ENCODE results near the gene LTB4R.
"Not testable (repeated sequence)": the region's sequence is repeated elsewhere in the genome, so short reads cannot be mapped to it uniquely, and the experiment has no call there.

The LTB4R gene

DNA sequence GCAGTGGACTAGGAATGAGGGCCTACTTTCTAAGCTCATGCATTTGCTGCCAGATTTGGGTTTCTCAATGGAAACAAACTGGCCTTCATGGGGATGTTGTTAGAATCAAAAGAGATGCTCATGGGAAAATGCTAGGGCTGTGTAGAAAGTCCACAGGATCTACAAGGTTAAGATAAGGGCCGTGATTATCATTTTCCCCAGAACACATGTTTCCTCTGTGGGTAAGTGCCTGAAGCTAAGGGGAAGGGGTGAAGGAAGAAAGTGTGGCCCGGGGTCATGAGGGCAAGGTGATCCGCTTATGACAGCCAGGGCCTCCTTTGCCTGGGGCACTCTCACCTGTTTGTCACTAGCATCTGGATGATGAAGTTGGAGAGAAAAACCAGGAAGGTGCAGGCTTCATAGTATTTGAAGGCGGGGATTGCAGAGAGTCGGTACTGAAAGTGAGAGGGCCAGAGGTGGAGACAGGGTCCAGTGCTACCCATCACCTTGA, 13.8 kb downstream of the LTB4R start:
- no peak for DNase-seq

DNA sequence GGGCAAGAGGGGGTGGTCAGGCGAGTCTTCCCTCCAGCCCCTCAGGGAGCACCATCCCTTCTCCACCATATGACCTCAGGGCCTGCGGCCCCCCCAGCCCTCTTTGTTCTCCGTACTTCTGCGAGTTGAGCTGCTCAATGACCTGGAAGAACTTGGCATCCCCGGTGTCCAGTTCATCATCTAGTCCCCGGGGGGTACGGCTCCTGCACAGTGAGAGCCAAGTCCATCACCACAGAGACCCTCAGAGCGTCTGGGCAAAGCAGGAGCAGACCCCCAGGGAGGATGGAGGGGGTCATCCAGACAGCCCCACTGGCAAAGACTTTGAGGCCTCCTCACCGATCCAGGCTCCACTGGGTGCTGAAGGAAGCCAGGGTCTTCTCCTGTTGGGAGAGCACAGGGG, 14.7 kb downstream of the LTB4R start:
- DNase-seq, result no peak

DNA sequence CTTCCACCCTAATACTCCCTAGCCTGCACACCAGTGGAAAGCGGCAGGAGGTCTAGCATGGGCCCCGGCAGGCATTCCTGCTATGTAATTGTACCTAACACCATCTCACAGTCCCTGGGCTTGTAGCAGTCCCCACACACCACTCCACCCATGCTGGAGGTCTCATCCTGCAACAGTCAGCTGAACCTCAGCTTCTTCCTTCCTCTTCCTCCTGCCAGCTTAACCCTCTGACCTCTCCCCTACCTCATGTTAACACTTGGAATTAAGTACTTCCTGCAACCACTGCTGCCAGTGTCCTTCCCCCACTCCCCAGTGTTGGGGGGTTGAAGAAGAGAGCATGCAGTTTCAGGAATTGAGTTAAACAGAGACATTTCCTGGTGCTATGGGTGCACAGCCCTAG, 16.0 kb downstream of the LTB4R start:
- no peak for DNase-seq

DNA sequence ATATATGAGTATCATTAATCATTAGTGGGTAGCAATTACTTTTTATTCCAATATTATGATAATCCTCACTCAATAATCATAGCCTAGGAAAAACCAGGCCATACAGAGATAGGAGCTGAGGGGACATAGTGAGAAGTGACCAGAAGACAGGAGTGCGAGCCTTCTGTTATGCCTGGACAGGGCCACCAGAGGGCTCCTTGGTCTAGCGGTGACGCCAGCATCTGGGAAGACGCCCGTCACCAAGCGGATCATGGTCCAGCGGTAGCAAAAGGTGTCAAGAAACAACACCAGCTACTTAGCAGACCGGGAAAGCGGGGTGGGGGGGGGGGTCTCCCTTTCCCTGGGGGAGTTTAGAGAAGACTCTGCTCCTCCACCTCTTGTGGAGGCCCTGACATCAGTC, 16.6 kb downstream of the LTB4R start:
- not testable (repeated sequence) for DNase-seq

DNA sequence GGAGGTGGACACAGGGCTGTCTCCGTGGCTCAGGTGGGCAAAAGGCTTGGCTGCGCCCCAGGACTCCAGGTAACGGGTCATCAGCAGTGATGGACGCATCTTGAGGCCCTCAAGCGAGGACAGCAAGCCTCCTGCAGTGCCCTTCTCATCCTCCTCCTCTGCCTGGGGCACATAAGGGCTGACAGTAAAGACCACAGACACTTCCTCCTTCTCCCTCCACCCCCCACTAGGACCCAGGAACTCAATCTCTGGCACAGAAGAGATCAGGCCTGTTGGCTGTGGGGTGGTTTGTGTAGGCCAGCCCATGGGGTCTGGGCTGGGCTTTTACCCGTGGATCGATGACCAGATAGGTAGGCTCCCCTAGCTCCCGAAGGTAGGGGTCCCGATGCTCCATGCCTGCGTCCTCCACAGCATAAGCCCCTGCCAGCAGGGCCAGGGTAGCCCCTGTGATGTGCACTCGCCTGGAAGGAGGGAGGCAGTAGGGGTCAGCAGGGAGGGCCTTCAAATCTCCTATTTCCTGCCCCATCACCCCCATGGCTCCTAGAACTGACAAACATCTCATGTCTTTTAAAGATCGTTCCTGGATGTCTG, 17.9 kb downstream of the LTB4R start:
- DNase-seq, result no peak

DNA sequence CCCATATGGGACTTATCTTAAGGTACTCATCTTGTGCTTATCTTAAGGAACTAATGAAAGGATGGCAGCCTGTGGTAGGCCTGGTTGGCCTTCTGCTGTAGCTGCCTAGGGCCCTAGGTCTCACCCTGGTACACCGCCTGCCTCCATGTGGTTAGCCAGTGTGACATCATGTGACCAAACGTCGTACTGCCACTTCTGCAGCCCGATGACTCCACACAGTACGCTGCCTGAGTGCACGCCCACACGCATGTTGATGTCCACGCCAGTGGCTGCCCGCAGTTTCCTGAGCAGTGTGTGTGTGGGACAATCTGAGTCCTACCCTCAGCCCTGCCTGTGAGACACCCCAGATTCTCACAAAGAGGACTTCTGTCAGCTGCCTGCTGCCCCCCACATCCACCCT, 18.4 kb downstream of the LTB4R start:
- DNase-seq, result no peak

DNA sequence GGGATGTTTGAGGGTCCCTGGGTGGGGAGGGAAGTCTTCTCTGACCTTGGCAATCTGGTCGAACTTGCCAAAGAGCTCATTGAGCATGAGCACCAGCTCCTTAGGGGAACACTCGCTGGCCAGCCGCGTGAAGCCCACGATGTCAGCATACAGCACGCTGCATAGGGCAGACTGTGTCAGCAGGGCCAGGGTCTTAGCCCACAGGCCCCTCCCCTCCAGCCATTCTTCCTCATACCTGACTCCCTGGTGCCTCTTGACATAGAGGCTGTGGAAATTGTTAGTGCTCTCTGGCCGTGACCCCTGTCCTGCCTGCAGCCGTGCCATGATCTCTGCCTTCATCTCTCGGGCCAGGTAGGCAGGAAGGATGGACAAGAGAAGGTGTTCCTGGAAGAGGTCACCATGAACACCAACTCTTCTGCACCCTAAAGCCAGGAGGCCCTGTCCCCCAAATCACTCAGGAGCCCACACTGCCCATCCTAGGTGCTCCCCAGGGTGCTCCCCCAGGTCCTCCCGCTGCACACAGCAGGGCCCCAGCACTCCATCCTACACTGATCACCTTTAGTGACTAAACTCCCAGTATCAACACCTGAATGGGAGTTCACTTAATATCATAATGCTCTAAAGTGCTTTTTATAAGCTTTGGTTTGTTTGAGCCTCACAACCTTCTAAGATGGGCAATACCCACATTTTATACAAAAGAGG, 19.8 kb downstream of the LTB4R start:
- DNase-seq, result no peak

DNA sequence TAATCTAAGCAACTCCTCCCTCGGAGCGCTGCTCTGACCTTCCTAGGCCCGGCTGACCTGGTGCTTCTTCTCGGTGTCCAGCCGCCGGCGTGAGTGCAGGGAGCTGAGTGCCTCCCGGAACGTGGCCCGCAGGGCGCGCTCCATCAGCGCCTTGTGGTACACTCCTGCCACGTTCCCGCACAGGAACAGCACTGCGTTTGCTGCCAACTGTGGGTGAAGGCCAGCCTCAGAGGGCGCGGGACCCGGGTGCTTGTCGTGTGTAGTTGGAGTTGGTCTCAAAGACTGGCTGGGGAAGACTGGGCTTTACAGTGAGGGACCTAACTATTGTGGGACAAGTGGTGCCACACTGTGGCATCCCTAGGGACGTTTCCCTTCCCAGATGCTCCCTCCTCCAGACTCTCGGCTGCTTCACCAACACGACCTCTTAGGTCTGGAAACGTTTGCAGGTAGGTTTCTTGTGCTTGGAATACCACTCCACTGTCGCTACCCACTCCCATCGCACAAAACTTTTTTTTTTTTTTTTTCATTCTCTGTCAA, 20.5 kb downstream of the LTB4R start:
- no peak for DNase-seq

DNA sequence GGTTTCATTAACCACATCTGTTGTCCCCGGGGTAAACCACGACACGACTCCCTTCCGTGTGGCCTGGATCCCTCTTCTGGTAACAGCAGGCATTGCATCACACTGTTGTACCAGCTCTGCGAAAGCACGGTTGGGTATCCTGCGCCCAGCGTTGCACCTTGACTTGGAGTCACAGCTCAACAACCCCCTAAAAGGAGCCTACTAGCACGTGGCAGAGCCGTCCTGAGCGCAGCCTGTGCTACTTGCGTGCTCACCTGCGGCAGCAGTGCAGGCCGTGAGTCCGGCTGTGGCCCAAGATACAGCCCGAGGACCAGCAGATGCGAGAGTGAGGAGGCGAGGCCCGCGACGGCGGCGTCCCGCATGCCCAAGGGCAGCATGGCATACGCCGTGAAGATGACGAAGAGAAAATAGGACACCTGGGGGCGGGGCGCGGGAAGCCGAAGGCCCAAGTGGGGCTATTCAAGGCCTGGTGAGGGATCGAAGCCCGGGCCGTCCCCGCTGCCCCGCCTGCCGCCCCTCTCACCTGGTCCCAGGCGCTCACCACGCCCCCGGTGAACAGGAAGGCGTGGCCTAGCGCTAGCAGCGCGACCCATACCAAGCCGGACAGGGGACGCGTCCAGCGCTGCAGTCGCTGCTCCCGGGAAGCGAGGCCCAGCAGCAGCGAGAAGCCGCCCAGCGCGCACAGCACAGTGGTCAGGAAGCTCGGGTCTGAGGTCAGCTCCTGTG, 21.1 kb downstream of the LTB4R start:
- DNase-seq, result peak; percentile 85

DNA sequence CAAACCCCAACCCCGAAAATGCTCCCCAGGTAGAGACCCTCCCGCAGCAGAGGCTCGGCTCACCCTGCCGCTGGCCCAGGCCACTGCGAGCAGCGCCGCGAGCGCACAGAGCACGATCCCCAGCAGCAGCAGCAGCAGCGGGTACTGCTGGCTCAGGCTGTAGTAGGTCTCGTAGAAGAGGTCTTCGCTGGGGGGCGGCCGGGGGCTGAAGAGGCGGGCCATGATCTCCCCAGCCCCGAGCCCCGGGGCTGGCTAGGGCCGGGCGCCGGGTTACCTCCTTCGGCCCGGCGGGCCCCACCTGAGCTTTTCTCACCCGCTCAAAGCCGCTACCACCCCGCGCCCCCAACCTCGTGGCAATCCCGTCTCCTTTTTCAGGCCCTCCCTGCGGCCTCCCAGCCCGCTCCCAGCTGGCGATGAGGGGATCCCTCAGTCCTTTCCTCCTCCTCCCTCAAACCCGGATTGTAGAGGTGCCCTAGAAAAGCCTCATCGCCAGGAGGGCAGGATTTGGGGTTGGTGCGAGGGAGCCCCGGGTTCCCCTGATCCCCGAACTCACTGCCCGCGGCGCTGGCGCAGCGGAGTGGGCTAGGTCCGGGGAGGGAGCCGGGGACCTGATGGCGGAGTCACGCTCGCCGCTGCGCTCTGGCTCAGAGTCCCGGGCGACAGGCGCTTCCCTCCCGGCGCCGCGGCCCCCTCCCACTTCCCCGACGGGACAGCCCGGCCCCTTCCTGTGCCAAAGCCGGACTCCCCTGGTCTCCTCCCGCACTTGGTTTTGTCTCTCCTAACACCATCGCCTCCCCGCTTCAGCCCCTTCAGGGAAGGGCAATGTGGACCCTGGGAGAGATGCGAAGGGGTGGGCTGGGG, 23.4 kb downstream of the LTB4R start, which contains the start of gene ADCY4:
Gene ADCY4 (minus strand): TSS at position 641 of the 861 bp plus-strand sequence. CDS start 419 bp downstream, at position 222.
- DNase-seq, result no peak

DNA sequence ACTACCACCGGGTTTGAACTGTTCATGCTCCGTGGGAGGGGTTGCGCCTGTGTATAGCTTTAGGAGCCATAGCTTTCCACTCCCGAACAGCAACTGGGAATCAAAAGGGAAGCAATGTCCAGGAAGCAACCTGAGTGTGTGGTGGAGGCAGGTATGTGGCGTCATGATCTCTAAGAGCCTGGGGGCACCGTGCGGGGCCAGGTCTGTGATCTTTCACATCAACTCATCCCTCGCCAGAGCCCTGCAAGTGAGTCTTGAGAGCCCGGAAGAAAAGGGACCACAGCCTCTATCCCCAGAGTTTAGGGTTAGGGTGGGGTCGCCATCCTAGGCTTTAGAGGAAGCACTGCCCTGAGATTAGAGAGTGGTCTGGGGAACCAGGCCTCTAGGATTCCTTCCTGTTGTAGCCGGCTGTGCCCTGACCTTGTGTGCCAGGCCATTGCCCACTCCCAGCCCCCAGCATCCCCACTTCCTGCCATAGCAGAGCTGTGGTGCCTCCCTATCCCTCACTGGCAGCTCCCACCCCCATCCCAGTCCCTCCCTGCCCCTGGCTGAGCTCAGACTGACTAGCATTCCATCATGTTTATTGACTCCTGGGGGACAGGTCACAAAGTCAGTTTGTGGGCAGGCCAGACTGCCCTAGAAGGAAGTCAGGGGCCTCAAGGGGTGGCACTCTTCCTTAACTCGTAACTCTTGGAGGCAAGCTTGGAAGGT, 24.3 kb downstream of the LTB4R start:
- no peak for DNase-seq

DNA sequence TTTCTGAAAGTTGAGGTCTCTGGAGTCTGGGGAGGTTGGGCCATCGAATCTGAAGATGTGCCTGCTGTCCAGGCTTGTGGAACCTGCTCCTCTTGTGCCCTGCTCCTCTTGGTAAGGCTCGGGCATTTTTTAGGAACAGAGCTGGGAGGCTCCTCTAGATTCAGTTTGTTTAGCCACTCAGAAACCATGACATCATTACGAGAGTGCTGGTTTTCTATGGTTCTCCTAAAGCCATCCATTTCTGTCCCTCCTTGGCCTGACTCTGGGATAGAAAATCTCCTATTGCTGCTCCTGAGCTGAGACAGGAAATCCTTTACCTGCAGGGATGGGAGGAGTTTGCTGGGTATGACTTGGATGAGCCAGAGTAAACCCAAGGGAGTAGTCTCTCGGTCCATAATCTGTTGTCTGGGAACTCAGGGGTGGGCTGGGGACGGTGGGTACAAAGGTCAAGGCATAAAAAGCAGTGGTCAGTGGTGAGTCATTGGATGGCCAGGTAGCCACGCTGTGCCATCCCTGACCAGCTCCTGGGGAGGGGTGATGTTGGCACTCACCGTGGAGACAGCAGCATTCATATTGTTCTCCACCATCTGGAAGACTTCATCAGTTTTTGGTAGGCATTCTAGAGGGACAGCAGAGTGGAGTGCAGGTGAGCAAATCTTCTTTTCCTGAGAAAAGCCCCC, 26.0 kb downstream of the LTB4R start:
- no peak for DNase-seq

DNA sequence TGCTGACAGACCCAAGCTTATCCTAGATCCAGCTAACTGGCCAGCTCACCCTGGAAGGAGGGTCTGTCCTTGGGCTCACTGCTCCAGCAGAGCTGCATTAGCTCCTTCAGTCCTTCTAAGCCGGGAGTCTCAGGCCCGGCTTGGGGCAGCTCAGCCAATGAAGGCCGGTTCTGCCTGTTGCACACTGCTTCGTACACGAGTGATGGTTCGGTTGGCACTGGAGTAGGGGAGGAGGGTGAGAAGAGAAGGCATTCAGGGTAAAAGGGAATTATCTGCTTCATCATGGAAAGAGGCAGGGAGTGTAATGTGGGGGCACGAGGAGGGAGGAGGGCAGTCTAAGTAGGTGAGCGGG, 26.5 kb downstream of the LTB4R start:
- no peak for DNase-seq

DNA sequence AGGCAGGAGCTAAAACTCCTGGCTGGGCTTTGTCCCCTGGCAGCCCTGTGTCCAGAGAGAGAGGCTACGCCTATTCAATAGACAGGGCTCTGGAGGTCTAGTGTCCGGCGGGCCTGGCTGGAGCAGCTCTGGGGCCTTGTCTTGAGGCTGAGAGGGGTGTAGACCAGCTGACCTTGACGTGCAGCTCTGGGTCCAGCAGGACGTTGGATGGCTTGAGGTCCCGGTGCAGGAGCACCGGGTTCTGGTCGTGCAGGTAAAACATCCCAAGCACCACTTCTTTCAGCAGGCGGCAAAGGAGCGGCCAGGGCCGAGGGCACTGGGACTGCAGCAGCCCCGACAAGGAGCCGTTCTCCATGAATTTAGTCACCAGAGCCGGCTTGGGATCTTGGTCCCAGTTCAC, 27.5 kb downstream of the LTB4R start:
- DNase-seq, result no peak

DNA sequence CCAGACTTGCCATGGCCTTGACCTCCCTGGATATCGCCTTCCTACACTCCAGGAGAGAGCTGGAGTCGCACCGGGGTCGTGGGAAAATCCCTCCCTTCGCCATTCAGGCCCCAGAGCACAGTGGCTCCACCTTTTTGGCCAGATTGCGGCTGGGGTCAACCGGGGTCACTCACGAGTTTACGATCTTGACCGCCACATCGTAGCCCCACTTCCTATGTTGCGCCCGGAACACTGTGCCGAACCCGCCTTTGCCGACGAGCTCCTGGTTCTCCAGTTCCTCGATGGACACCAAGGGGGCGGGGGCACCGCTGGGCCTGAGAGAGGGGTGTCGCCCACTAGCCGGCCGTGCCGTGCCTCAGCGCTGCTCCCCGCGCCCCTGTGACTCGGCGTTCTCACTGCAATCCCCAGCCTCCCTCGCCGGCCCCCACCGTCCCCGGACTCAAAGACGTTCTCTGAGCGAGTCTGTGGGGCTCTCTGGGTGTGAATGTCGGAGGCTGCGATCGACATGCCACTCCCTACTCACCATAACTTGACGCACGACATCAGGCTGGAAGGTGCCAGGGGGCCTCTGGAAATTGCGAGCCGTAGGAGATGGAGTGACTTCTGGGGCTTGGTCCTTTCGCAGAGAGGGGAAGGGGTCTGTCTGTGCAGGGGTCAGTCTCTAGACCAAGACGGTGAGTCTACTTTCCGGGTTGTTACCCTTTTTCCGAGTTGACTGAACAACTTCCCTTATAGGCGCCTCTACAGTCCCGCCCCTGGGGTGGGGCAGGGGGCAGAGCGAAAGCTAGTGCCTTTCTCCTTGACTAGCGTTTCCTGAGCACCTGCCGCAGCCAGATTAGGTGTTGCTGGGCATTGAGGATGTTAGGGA, 28.2 kb downstream of the LTB4R start, which contains the start of gene RIPK3:
Gene RIPK3 (minus strand): TSS at position 708 of the 868 bp plus-strand sequence. CDS start 165 bp downstream, at position 543.
- no peak for DNase-seq

DNA sequence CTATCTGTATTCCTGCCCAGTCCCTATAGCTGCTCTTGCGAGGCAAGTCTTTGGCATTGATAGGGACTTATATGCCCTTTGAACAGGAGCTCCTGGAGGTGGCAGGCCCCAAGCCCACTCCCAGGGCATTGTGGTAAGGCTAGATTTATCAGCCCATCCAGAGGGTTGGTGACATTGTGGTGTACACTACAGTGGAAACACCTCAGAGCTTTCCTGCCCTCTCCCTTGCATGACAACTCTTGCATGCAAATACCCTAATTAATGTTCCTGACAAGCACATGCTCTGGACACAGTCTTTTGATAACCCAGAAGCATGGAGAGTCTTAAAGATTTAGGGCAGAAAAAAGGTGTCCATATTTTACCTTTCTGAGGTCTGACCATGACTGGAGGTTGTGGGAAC, 29.3 kb downstream of the LTB4R start:
- no peak for DNase-seq

DNA sequence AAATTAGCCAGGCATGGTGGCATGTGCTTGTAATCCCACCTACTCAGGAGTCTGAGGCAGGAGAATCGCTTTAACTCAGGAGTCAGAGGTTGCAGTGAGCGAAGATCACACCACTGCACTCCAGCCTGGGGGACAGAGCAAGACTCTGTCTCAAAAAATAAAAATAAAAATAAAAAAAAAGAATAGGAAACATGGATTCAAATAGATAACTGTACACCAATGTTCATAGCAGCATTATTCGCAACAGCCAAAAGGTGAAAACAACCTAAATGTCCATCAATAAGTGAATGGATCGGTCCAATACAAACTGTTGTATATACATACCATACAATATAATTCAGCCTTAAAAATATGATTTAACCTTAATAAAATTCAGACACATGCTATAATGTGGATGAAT, 31.6 kb downstream of the LTB4R start:
- no peak for DNase-seq

DNA sequence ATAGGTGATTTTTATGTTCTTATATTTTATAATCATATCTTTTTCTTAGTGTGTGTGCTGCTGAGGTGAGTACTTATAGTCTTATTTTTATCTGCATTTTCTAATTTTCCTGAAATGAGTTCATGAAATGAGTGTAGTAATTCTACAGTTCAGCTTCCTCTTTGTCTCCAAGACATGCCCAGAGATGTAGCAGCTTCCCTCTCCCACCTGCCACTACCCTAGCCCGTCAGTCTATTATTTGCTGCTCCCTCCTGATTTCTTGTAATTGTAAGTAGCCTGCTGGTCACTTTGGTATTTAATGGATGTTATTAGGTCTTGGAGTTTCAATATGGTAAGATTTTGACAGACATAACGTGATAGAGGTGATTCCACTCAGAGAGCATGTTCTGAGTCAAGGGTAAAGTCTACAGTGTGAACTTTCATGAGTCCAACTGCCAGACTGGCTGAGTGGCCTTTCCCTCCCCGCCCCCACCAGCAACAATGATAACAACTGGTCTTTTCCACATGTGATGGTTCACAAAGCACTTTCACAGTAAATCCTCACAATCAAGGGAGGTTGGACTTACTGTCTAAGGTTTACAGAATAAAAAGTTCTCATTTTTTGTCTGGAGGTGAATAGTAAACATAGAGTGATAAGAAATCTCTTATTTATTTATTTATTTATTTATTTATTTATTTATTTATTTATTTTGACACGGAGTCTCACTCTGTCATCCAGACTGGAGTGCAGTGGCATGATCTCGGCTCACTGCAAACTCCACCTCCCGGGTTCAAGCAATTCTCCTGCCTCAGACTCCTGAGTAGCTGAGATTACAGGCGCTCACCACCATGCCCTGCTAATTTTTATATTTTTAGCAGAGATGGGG, 32.7 kb downstream of the LTB4R start:
- DNase-seq, result no peak

DNA sequence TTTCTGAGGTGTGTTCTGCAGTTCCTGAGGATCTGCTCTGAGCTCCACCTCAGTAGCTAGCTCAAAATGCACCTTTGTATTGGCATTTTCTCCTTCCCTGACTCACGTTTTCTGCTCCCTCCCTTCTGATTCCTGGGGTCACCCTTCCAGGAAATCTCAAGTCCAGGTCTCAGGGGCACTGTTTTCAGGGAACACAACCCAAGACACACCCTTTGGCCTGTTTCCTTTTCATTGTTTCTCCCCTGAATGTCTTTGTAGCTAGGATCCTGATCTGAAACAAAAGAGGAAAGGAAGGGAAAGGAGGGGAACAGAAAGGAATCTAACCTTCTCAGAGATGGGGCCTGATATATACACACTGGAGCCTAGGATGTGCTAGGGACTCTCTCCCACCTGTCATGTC, 35.8 kb downstream of the LTB4R start:
- no peak for DNase-seq

Measured in islet precursor cell (in vitro differentiated cells).